Measurements from ENCODE around the gene COX8A.

Gene COX8A, protein sequence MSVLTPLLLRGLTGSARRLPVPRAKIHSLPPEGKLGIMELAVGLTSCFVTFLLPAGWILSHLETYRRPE

DNA sequence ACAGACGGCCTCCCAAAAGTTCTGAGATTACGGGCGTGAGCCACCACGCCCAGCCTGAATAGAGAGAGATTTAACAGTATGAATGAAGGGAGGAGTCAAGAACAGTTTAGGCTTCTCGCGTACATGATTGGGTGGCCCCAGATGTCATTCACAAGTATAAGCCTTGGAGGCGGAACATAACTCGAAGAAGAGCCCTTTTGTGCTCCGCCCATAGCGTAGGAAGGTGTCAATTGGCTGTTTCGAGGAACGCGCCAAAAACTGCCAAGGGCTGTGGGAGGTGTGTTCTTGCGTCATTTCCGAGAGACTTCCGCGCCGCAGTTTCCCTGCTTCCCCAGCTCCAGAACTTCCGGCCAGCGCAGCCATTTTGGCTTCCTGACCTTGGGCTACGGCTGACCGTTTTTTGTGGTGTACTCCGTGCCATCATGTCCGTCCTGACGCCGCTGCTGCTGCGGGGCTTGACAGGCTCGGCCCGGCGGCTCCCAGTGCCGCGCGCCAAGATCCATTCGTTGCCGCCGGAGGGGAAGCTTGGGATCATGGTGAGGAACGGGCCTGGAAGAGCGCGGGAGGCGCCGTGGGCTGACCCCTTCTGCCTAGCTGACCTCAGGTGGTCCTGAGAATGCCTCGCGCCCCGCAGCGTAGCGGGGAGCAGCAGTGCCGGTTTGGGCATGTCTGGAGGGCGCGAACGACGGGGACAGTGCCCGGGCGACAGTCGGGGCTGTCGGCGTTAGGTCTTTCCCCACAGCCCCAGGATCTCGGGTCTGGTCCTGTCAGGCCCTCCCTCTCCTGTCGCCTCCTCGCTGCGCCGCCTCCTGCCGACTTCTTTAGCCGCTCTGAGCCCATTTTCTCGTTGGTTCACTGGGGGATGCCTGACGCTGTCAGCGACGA is at the start of gene COX8A:
Gene COX8A, plus strand, starts transcription at position 362 of the 885 bp plus-strand sequence. Its CDS starts 61 bp downstream, at position 423.
- TF ChIP-seq CTCF (IDR thresholded peaks at IDR 0.05) = no peak

- no peak for TF ChIP-seq CTCF (IDR thresholded peaks at IDR 0.05)
These were observed 44.8 kb upstream of the COX8A start for GRCh38 chr11:63929616-63930015.

- no peak for TF ChIP-seq CTCF (IDR thresholded peaks at IDR 0.05)
These were observed 43.4 kb upstream of the COX8A start for GRCh38 chr11:63931045-63931444.

- no peak for TF ChIP-seq CTCF (IDR thresholded peaks at IDR 0.05)
These were observed 42.5 kb upstream of the COX8A start for GRCh38 chr11:63931876-63932275.

DNA sequence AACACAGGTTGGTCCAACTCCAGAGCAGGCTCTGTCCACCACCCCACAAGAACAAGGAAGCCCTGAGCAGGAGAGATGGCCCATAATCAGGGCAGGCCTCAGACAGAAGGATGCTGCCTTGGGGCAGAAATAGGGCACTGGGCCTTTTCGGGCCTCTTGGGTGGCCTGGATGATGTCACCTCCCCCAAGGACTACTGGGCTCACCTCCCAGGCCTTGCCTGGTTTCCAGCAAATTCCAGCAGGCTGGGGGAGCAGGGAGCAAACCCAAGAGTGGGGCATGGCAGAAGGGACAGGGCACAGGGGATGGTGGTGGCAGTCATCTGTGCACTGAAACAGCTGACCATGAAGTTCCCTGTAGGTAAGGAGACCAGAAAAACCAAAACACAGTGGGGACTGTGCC is 41.0 kb upstream of the COX8A start:
- TF ChIP-seq CTCF (IDR thresholded peaks at IDR 0.05) = no peak

DNA sequence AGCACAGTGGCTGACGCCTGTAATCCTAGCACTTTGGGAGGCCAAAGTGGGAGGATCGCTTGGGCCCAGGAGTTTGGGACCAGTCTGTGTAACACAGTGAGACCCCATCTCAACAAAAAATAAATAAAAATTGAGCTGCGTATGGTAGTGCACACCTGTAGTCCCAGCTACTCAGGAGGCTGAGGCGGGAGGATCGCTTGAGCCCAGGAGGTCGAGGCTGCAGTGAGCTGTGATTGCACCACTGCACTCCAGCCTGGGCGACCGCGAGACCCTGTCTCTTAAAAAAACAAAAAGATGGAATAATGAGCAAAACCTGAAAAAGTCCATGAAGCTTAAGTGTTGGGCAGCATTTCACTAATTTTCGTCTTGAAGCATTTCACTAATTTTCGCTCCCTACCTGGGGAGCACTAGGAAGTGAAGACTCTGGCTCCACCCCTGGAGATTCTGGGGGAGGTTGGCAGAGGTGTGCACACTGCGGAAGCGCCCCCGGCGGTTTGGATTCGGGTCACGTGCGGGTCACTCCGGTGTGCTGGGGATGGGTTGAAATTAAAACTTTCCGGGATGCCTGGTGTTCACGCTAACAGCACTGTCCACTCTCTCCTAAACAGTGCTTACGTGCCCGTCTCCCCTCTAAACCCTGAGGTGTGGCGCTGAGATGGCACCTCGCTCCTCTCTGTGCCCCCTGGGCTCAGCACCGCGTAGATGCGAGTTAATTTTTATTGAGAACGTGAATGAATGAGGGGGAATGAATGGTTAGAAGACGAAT is 36.5 kb upstream of the COX8A start:
- no peak for TF ChIP-seq CTCF (IDR thresholded peaks at IDR 0.05)

- TF ChIP-seq CTCF (IDR thresholded peaks at IDR 0.05) = no peak
These were observed 35.7 kb upstream of the COX8A start, which contains the start of gene NAA40 for GRCh38 chr11:63938479-63939396. Gene NAA40, plus strand, starts transcription at chr11:63939002. Its CDS starts 95 bp downstream, at chr11:63939097.
